ENCODE data around the gene ATRNL1. TPM values are rescaled to one million over a fixed set of nuclear protein-coding genes. Genes with fewer than 3 reads are reported as not detected.

ATRNL1 gene
- polyA plus RNA-seq, 2 of the 4 experiments (the other 2 are of a cell fraction), result 0.13 to 0.34 TPM

GRCh38 chr10:115963848-115964247 is 870.7 kb downstream of the ATRNL1 start:
- ATAC-seq (no peak), DNase-seq (ENCODE audit: low read depth in 1 of 2, low spot score in 1 of 2) (no peak), FAIRE-seq (no peak)
- Histone ChIP-seq H3K27ac (no peak overlapping the region), H3K4me2 (no peak overlapping the region), H3K4me3 (no peak overlapping the region), H3K4me1 (no peaks in the 10 kb centered on the region), H3K9me3 (no peaks in the 10 kb centered on the region)
- CTCF ChIA-PET, result no interaction called here
- 0 out of 3 replicates have a peak, but pooled peaks have one; percentile 11 for TF ChIP-seq SMC3 (IDR thresholded peaks at IDR 0.05)
- TF ChIP-seq CTCF (IDR thresholded peaks at IDR 0.05), result 0 out of 3 replicates have a peak, but pooled peaks have one; percentile 12
- no peak for TF ChIP-seq TP53 (CRISPR knock-in tag; IDR thresholded peaks at IDR 0.05)
- POLR2A ChIA-PET, result no interaction called here
- 56% methylated on average over 6 of the region's 6 CpGs for WGBS (ENCODE audit: missing lambda C conversion rate)

- Histone ChIP-seq H3K9me3 (no peaks in the 10 kb centered on the region), H3K4me3 (no peak overlapping the region), H3K4me1 (no peaks in the 10 kb centered on the region), H3K27ac (no peak overlapping the region), H3K4me2 (no peak overlapping the region)
- FAIRE-seq (no peak), ATAC-seq (no peak), DNase-seq (ENCODE audit: low read depth in 1 of 2, low spot score in 1 of 2) (no peak)
- CTCF ChIA-PET, result no interaction called here
- POLR2A ChIA-PET, result no interaction called here
- no peak for TF ChIP-seq HOXA7 (CRISPR knock-in tag; IDR thresholded peaks at IDR 0.05)
- 50% methylated on average over 5 of the region's 5 CpGs for WGBS (ENCODE audit: missing lambda C conversion rate)
Observed at GRCh38 chr10:115964827-115965226, 871.7 kb downstream of the ATRNL1 start.

- no peak for FAIRE-seq
- no peak for ATAC-seq
- no peak for DNase-seq (ENCODE audit: low read depth in 1 of 2, low spot score in 1 of 2)
- no peak for TF ChIP-seq NPAS2 (CRISPR knock-in tag; IDR thresholded peaks at IDR 0.05; ENCODE audit: borderline replicate concordance)
- no peak for TF ChIP-seq REST (IDR thresholded peaks at IDR 0.05)
- no peak for TF ChIP-seq MYC (IDR thresholded peaks at IDR 0.05; ENCODE audit: borderline replicate concordance, low read length)
- TF ChIP-seq JUNB (IDR thresholded peaks at IDR 0.05), result no peak
- TF ChIP-seq PHF8 (IDR thresholded peaks at IDR 0.05; ENCODE audit: borderline replicate concordance, low read depth), result no peak
- no peak for TF ChIP-seq ZSCAN20 (CRISPR knock-in tag; IDR thresholded peaks at IDR 0.05)
- no peak for TF ChIP-seq MAX (IDR thresholded peaks at IDR 0.05)
- TF ChIP-seq SMC3 (IDR thresholded peaks at IDR 0.05), result no peak
- TF ChIP-seq HOXB5 (CRISPR knock-in tag; IDR thresholded peaks at IDR 0.05), result no peak
- no peak for TF ChIP-seq CBX2 (IDR thresholded peaks at IDR 0.05; ENCODE audit: borderline replicate concordance, low read depth)
- no peak for TF ChIP-seq CTCF (IDR thresholded peaks at IDR 0.05)
- no peak for TF ChIP-seq ZC3H11A (IDR thresholded peaks at IDR 0.05)
- no peak for TF ChIP-seq ESRRA (IDR thresholded peaks at IDR 0.05; ENCODE audit: borderline replicate concordance, low read length)
- Histone ChIP-seq H3K4me1 (no peaks in the 10 kb centered on the region), H3K27ac (no peak overlapping the region), H3K4me3 (no peak overlapping the region), H3K9me3 (no peaks in the 10 kb centered on the region), H3K4me2 (no peak overlapping the region)
- WGBS (ENCODE audit: missing lambda C conversion rate), result 70% methylated on average over 7 of the region's 7 CpGs
- CTCF ChIA-PET, result no interaction called here
- POLR2A ChIA-PET, result no interaction called here
Observed at GRCh38 chr10:115965376-115965775, 872.2 kb downstream of the ATRNL1 start.

Measured in A549 (cell line).